OCI-LY3 (cell line): ENCODE data around the gene LTBP1.

Experiments
- EZH2phosphoT487 ChIP-seq: fragments of 200-600 bp; shearing (Covaris generic); IDR thresholded peaks from 2 replicates; pipeline ENCODE4 v1.6.1; 2018; ENCODE audit warnings: antibody characterized with exemption, mixed run types, low read depth
- TF ChIP-seq, protein P1 (sequence below): fragments of 200-600, 300-600 bp; sonication (generic); IDR thresholded peaks from 2 replicates; pipeline ENCODE4 v1.5.1; 2014; ENCODE audit warnings: antibody characterized with exemption, low read length, low read depth

DNA sequence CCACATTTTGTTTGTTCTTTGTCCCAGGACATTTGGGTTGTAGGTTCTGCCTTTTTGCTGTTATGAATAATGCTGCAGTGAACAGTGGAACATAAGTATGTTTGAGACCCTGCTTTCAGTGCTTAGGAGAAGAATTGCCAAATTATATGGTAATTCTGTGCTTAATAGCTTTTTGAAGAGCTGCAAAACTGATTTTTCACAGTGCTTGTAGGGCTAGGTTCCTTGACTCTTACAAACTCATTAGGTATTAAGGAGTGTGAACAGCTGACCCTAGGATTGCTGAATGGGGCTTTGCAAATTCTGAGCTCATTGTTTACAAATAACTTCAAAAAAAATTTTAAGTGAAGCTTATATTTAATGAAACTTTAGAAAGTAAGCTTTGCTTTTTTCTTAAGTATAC is 154.2 kb downstream of the LTBP1 start:
- TF ChIP-seq, protein P1, sequence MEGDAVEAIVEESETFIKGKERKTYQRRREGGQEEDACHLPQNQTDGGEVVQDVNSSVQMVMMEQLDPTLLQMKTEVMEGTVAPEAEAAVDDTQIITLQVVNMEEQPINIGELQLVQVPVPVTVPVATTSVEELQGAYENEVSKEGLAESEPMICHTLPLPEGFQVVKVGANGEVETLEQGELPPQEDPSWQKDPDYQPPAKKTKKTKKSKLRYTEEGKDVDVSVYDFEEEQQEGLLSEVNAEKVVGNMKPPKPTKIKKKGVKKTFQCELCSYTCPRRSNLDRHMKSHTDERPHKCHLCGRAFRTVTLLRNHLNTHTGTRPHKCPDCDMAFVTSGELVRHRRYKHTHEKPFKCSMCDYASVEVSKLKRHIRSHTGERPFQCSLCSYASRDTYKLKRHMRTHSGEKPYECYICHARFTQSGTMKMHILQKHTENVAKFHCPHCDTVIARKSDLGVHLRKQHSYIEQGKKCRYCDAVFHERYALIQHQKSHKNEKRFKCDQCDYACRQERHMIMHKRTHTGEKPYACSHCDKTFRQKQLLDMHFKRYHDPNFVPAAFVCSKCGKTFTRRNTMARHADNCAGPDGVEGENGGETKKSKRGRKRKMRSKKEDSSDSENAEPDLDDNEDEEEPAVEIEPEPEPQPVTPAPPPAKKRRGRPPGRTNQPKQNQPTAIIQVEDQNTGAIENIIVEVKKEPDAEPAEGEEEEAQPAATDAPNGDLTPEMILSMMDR: no peak
- no peak for TF ChIP-seq EZH2phosphoT487
